PC-9 (cell line): ENCODE data around the gene ZCCHC8.

Experiments
- EZH2 ChIP-seq: fragments of 200-600 bp; sonication (generic); IDR thresholded peaks from 2 replicates; pipeline ENCODE4 v1.8.0; 2017; ENCODE audit warnings: antibody characterized with exemption, low read depth
- TF ChIP-seq, protein P1 (sequence below): fragments of 200-600 bp; sonication (generic); conservative IDR thresholded peaks from 2 replicates; pipeline ENCODE4 v1.6.1; 2017; ENCODE audit warnings: mixed run types, antibody characterized with exemption, mild to moderate bottlenecking, moderate library complexity

DNA sequence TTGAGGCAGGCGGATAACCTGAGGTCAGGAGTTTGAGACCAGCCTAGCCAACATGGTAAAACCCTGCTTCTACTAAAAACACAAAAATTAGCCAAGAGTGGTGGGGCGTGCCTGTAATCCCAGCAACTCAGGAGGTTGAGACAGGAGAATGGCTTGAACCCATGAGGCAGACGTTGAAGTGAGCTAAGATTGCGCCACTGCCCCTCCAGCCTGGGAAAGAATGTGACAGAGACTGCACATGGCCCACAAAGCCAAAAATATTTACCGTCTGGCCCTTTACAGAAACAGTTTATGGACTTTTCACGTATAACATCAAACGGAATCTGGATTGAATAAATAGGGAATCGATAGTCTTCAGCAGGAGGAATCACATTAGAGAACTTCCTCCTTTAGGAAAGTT is 22.5 kb upstream of the ZCCHC8 start:
- TF ChIP-seq, protein P1, sequence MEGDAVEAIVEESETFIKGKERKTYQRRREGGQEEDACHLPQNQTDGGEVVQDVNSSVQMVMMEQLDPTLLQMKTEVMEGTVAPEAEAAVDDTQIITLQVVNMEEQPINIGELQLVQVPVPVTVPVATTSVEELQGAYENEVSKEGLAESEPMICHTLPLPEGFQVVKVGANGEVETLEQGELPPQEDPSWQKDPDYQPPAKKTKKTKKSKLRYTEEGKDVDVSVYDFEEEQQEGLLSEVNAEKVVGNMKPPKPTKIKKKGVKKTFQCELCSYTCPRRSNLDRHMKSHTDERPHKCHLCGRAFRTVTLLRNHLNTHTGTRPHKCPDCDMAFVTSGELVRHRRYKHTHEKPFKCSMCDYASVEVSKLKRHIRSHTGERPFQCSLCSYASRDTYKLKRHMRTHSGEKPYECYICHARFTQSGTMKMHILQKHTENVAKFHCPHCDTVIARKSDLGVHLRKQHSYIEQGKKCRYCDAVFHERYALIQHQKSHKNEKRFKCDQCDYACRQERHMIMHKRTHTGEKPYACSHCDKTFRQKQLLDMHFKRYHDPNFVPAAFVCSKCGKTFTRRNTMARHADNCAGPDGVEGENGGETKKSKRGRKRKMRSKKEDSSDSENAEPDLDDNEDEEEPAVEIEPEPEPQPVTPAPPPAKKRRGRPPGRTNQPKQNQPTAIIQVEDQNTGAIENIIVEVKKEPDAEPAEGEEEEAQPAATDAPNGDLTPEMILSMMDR, result no peak
- no peak for TF ChIP-seq EZH2
